Activated CD4-positive, alpha-beta T cell treated with anti-CD3 and anti-CD28 coated beads, Interleukin-2, amount 10 ng/mL, durations not matched to agents 24 days and 14 days (primary cell): ENCODE data around the gene CHRDL1. TPM values are rescaled to one million over a fixed set of nuclear protein-coding genes. Genes with fewer than 3 reads are reported as not detected.
"Not testable (repeated sequence)": the region's sequence is repeated elsewhere in the genome, so short reads cannot be mapped to it uniquely, and the experiment has no call there.

Experiments
- DNase-seq: peaks from one replicate; pipeline ENCODE4 v3.0.0; 2022
- H3K27ac Mint-ChIP-seq: one replicate; pipeline ENCODE4 v1.8.0; 2022; ENCODE audit warnings: mild to moderate bottlenecking, mixed read lengths
- H3K27me3 Mint-ChIP-seq: one replicate; pipeline ENCODE4 v1.8.0; 2022; ENCODE audit warnings: mixed read lengths
- H3K36me3 Mint-ChIP-seq: one replicate; pipeline ENCODE4 v1.8.0; 2022; ENCODE audit warnings: low read depth, mild to moderate bottlenecking, mixed read lengths
- H3K4me1 Mint-ChIP-seq: one replicate; pipeline ENCODE4 v1.8.0; 2021; ENCODE audit warnings: mixed read lengths
- H3K4me3 Mint-ChIP-seq: one replicate; pipeline ENCODE4 v1.8.0; 2022; ENCODE audit warnings: mild to moderate bottlenecking, moderate library complexity, mixed read lengths
- H3K9me3 Mint-ChIP-seq: one replicate; pipeline ENCODE4 v1.8.0; 2021; ENCODE audit warnings: mixed read lengths
- intact Hi-C: fragments of 100-400 bp; cut with micrococcal nuclease; formaldehyde crosslinking; loops from one replicate; pipeline ENCODE4 v1.15.1; 2023
- total RNA-seq: library from RNA; stranded (reverse); gene quantifications from 2 replicates; pipeline ENCODE4 v1.2.3, GENCODE V29; 2022

The CHRDL1 gene, protein sequence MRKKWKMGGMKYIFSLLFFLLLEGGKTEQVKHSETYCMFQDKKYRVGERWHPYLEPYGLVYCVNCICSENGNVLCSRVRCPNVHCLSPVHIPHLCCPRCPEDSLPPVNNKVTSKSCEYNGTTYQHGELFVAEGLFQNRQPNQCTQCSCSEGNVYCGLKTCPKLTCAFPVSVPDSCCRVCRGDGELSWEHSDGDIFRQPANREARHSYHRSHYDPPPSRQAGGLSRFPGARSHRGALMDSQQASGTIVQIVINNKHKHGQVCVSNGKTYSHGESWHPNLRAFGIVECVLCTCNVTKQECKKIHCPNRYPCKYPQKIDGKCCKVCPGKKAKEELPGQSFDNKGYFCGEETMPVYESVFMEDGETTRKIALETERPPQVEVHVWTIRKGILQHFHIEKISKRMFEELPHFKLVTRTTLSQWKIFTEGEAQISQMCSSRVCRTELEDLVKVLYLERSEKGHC
- total RNA-seq, result not detected in 2 replicates

DNA sequence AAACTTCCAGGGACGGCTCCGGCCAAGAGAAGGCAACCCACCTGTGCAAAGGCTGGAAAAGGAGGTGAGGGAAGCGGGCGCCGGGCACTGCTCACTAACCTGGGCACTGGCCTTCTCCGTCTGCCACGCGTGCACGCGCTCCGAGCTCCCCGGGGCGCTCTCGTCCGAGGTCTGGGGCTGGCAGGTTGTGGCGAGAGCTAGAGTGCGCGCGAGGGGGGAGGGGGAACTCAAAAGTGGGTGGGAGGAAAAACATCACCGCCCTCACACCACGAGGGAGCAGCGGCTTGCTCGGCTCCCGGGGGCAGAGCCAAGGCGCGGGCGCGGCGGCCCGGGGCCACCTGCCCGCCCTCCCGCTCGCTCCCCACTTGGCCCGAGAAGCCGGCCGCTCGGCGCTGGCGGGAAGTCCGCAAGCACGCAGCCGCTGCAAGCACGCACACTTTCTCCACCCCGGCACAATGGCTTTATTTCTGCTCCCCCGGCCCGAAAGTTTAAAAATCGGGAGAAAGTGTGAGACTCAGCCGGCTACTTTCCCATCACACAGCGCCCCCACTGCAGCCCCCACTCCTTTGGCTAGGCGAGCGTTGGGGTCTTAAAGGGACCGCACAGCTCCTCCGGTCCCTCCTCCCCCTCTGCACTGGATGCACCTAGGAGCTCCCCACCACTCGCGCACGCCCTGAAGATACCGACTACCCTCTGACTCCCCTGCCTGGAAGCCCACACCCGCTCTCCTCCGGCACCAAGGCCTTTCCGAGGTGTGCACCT lies at the start of gene CHRDL1:
TSS of gene CHRDL1 (minus strand) at position 173 of the 762 bp plus-strand sequence. CDS start 3,636 bp downstream, outside the sequence.
- Mint-ChIP-seq H3K4me1 (no peaks in the 10 kb centered on the region), H3K4me3 (no peak within 1 kb of the TSS), H3K27ac (no peak within 1 kb of the TSS), H3K36me3 (no peaks in the 10 kb centered on the region), H3K9me3 (no peaks in the 10 kb centered on the region), H3K27me3 (peaks cover 17% of the 10 kb centered on the region)
- intact Hi-C loops, result no loop called here
- DNase-seq, result no peak

DNA sequence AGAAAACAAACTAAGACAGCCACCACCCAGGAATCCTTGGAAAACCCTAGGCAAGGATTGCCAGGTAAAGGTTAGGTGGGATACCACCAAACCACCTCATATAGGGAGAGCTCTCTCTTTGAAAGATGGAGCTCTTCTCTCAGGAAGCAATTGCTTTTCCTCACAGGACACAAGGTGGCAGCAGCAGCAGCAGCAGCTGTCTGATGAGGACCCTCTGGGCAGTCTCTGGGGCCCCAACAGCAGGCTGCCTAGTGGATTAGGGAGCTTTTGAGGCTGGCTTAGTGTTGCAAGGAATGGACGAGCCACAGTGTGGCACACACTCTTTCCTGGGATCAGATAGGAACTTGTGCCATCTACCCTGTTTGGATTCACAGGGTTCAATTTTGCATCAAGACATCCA lies 41.4 kb upstream of the CHRDL1 start:
- H3K27ac Mint-ChIP-seq, result no peak overlapping the region
- intact Hi-C loops, result no loop called here
- no peaks in the 10 kb centered on the region for H3K9me3 Mint-ChIP-seq
- H3K4me3 Mint-ChIP-seq, result no peak overlapping the region
- H3K4me1 Mint-ChIP-seq, result no peaks in the 10 kb centered on the region
- DNase-seq, result no peak
- H3K27me3 Mint-ChIP-seq, result no peaks in the 10 kb centered on the region
- no peaks in the 10 kb centered on the region for H3K36me3 Mint-ChIP-seq

DNA sequence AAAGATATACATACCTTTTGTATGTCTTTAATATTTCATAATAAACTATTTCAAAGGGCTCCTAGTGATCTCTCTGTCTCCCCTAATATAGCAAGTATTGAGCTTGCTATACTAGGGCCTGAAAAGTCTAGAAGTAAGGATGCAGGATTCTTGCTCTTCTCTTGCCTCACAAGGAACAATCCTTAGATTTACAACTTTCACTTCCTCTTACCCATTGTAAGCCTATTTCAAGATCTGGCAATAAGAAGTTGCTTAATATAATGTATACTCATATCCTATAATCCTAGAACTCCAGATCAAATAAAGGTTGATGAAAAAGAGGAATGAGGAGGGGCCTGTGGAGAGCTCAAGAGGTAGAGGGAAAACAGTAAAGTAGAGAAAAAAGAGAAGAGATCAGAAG lies 40.8 kb upstream of the CHRDL1 start:
- Mint-ChIP-seq H3K27ac (no peak overlapping the region), H3K36me3 (no peaks in the 10 kb centered on the region), H3K4me1 (no peaks in the 10 kb centered on the region), H3K27me3 (no peaks in the 10 kb centered on the region), H3K9me3 (no peaks in the 10 kb centered on the region), H3K4me3 (no peak overlapping the region)
- DNase-seq, result no peak
- intact Hi-C loops, result no loop called here

DNA sequence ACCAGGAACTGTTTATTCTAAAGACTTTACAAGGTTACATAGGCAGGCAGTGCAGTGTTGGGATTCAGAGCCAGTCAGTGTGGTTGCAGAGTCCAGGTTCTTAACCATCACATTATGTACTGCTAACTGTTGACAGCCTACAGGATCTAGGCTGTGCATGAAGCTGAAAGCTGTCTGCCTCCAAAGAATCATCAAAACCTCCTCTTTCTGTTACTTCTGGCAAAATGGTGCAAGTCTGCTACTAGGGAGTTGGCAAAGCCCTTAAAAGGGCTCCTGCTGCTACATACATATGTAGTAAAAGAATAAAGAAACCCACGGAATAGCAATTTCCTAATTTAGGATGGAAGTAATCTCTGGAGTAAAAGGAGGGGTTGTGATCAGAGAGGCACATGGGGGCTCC lies 40.4 kb upstream of the CHRDL1 start:
- H3K9me3 Mint-ChIP-seq, result no peaks in the 10 kb centered on the region
- no peaks in the 10 kb centered on the region for H3K4me1 Mint-ChIP-seq
- no peaks in the 10 kb centered on the region for H3K27me3 Mint-ChIP-seq
- H3K36me3 Mint-ChIP-seq, result no peaks in the 10 kb centered on the region
- H3K4me3 Mint-ChIP-seq, result no peak overlapping the region
- DNase-seq, result no peak
- intact Hi-C loops, result no loop called here
- no peak overlapping the region for H3K27ac Mint-ChIP-seq

DNA sequence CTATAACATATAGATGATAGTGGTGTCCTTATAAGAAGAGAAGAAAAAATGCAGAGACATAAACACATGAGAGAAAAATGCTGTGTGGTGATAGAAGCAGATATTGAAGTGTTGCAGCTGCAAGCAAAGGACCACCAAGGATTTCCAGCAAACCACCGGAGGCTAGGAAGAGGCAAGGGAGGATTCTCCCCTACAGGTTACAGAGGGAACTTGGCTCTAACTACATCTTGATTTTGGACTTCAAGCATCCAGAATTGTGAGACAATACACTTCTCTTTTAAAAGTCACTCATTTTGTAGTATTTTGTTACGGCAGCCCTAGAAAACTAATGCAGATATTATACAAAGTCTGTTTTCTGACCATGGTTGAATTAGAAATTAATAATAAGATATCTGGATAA lies 30.4 kb upstream of the CHRDL1 start:
- DNase-seq, result no peak
- H3K27me3 Mint-ChIP-seq, result no peaks in the 10 kb centered on the region
- no peaks in the 10 kb centered on the region for H3K36me3 Mint-ChIP-seq
- H3K4me3 Mint-ChIP-seq, result no peak overlapping the region
- no peaks in the 10 kb centered on the region for H3K4me1 Mint-ChIP-seq
- H3K9me3 Mint-ChIP-seq, result no peaks in the 10 kb centered on the region
- intact Hi-C loops, result no loop called here
- no peak overlapping the region for H3K27ac Mint-ChIP-seq

DNA sequence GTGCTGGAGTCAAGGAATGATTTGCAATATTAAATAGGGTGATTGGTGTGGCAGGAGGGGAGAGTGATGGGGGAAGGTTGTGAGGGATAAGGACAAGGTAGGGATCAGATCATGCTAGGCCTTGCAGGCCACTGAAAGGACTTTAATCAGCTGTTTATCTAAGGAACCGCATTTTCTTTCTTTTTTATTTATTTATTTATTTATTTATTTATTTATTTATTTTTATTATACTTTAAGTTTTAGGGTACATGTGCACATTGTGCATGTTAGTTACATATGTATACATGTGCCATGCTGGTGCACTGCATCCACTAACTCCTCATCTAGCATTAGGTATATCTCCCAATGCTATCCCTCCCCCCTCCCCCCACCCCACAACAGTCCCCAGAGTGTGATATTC lies 20.9 kb upstream of the CHRDL1 start:
- H3K9me3 Mint-ChIP-seq, H3K4me1 Mint-ChIP-seq, H3K36me3 Mint-ChIP-seq, intact Hi-C loops, H3K27me3 Mint-ChIP-seq, H3K27ac Mint-ChIP-seq, H3K4me3 Mint-ChIP-seq, DNase-seq: not testable (repeated sequence)

DNA sequence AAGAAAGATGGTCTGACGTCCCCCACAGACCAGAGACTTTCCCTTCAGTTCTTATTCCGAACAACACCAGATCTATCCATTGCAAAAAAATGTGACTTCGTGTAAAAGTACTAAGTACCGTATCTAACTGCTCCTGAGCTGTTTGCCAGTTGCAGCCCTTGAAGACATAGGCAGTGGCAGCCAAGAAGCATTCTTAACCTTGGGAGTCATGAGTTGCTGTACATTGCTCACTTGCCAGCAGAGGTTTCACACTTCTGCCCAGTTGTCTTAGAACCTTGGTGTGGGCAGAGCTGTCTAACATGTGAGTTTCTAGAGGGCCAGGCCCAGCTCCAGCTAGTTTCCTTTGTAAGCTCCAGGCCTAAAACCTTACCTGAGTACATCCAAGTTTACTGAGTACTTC lies 10.5 kb upstream of the CHRDL1 start:
- intact Hi-C loops, result no loop called here
- Mint-ChIP-seq H3K27me3 (no peaks in the 10 kb centered on the region), H3K36me3 (no peaks in the 10 kb centered on the region), H3K9me3 (no peaks in the 10 kb centered on the region), H3K4me3 (no peak overlapping the region), H3K27ac (no peak overlapping the region), H3K4me1 (no peaks in the 10 kb centered on the region)
- no peak for DNase-seq

DNA sequence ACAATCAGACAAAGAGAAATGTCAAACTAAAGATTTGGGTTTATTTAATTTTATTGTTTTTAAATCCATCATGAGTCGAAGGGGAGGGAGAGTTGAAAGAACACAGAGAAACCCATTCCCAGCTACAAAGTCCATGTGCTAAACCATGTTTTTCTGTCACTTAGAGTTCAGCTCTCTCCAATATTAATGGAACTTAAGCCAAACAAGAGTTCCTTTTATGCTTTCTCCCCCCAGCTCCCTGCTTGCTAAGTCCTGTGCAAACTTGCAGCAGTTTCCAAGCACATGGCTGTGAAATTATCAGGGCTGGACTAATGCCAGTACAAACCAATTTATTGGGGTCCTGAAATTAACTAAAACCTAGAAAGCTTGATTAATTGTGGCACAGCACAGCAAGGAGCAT lies 9.7 kb upstream of the CHRDL1 start:
- no peak overlapping the region for H3K4me3 Mint-ChIP-seq
- no peaks in the 10 kb centered on the region for H3K27me3 Mint-ChIP-seq
- H3K9me3 Mint-ChIP-seq, result no peaks in the 10 kb centered on the region
- intact Hi-C loops, result no loop called here
- H3K36me3 Mint-ChIP-seq, result no peaks in the 10 kb centered on the region
- no peak overlapping the region for H3K27ac Mint-ChIP-seq
- DNase-seq, result no peak
- H3K4me1 Mint-ChIP-seq, result no peaks in the 10 kb centered on the region

DNA sequence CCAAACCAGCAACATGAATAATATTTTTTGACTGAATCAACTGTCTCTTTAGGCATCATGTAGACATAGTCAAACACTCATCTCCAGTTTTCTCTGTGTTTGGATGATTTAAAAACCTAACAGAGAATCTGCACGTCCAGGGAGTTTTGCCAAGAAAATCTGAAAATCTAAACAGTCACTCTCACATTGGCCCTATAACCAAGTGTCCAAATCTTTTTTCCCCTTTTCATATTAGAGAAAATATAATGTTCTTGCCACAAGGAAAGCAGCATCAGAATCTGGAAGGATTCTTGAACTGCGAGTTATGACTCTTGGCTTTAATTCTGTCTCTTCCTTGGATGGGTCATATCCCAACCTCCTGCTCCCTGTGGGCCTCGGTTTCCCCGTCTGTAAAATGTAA lies 8.8 kb upstream of the CHRDL1 start:
- H3K27ac Mint-ChIP-seq, result no peak overlapping the region
- intact Hi-C loops, result no loop called here
- H3K4me3 Mint-ChIP-seq, result no peak overlapping the region
- no peak for DNase-seq
- no peaks in the 10 kb centered on the region for H3K9me3 Mint-ChIP-seq
- H3K36me3 Mint-ChIP-seq, result no peaks in the 10 kb centered on the region
- no peaks in the 10 kb centered on the region for H3K27me3 Mint-ChIP-seq
- H3K4me1 Mint-ChIP-seq, result no peaks in the 10 kb centered on the region

DNA sequence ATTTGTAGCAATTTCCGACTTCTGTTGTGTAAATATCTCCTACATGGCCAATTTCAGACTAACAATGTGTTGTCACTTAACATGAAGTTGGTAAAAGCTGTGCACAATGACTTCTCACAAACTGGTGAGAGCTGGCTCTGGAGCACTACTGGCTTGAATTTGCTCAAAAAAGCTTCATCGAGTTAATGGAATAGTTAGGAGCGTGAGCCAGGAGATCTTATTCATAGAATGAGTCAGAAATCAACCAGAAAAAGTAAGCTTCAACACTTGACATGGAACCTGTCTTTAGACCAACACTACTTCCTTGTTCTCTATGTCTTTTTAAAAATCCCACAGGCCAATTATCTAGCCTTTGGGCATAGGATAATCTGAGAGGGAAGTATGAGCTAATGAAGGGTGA lies 7.9 kb upstream of the CHRDL1 start:
- H3K9me3 Mint-ChIP-seq, result no peaks in the 10 kb centered on the region
- H3K4me1 Mint-ChIP-seq, result no peaks in the 10 kb centered on the region
- intact Hi-C loops, result no loop called here
- H3K4me3 Mint-ChIP-seq, result no peak overlapping the region
- no peak for DNase-seq
- peaks cover 3% of the 10 kb centered on the region for H3K27me3 Mint-ChIP-seq
- no peaks in the 10 kb centered on the region for H3K36me3 Mint-ChIP-seq
- no peak overlapping the region for H3K27ac Mint-ChIP-seq

DNA sequence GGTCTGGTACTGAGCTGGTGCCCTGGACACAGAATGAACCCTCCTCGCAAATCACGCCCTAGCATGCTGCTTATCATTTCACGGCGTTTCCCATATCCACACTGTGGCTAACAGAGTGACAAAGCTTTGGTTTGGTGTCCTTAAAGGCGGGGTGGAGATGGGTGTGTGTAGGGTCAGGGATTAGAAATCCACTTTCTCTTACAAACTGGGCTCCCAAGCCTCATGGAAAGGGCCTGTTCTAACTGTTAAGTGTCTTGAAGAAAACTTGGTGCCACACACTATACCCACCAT lies 735 bp upstream of the CHRDL1 start:
- intact Hi-C loops, result no loop called here
- Mint-ChIP-seq H3K4me1 (no peaks in the 10 kb centered on the region), H3K27ac (no peak overlapping the region), H3K27me3 (peaks cover 17% of the 10 kb centered on the region), H3K4me3 (no peak overlapping the region), H3K9me3 (no peaks in the 10 kb centered on the region), H3K36me3 (no peaks in the 10 kb centered on the region)
- no peak for DNase-seq

DNA sequence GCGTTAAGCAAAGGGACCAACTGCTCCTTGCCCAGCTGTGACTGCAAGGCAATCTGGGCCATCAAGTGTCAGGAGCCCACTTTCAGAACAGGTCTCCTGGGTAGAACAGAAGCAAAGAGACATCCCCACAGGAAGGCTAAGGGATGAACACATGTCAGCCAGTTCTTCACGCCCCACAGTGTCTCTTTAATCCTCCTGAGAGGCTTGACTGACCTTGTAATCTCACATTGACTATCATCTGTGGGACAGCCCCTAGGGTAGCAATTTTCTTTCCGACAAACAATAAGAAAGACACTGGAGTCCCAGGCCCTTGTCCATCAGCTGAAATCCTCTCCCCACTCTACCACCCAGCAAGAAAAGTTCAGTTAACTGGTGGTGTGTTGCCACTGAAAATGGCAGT lies 1.0 kb downstream of the CHRDL1 start:
- Mint-ChIP-seq H3K27me3 (peaks cover 17% of the 10 kb centered on the region), H3K27ac (no peak overlapping the region), H3K9me3 (no peaks in the 10 kb centered on the region), H3K36me3 (no peaks in the 10 kb centered on the region), H3K4me1 (no peaks in the 10 kb centered on the region), H3K4me3 (no peak overlapping the region)
- intact Hi-C loops, result no loop called here
- no peak for DNase-seq

DNA sequence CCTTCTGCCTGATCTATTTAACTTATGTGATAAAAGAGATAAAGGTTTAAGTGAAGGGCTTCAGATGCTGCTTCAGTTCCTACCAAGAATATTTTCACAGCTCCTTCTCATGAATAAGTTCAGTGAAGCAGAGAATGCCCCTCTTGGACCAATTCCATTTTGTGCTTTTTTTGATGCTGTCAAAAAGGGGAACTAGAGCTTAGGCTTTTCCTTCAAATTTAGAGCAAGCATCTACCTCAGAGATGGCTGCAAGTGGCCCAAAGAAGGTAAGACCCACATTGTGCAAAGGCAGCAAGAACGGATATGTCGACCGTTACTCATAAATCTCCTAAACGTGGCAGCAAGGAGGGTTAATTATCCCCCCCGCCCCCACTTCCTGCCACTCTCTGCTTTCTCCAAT lies 4.5 kb downstream of the CHRDL1 start:
- Mint-ChIP-seq H3K27ac (no peak overlapping the region), H3K27me3 (peaks cover 7% of the 10 kb centered on the region), H3K4me3 (no peak overlapping the region), H3K9me3 (no peaks in the 10 kb centered on the region), H3K36me3 (no peaks in the 10 kb centered on the region), H3K4me1 (no peaks in the 10 kb centered on the region)
- intact Hi-C loops, result no loop called here
- DNase-seq, result no peak

DNA sequence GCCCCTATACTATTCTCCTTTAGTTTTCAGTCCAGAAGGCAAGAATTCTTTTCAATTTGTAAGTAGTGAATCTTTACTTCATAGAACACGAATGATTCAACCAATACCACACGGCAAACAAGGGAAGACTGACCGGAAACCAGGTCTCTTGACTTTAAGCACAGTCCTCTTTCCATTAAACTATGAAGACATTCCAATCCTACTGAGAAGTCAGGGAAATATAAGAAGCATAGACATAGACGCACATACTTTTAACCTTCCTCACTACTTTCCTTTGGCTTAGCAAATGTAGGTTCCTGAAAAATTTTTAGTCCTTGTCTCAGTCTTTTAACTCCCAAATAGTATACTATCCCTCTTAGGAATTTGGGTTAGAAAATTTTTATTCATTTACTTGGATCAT lies 9.1 kb downstream of the CHRDL1 start:
- H3K36me3 Mint-ChIP-seq, result no peaks in the 10 kb centered on the region

More for the DNA sequence above, 9.1 kb downstream of the CHRDL1 start:
- Mint-ChIP-seq H3K27me3 (no peaks in the 10 kb centered on the region), H3K27ac (no peak overlapping the region), H3K4me1 (no peaks in the 10 kb centered on the region), H3K4me3 (no peak overlapping the region), H3K9me3 (no peaks in the 10 kb centered on the region)
- DNase-seq, result no peak
- intact Hi-C loops, result no loop called here
